Ectodermal cell (in vitro differentiated cells): ENCODE measurements around the gene CAVIN4.

Experiments used
- H3K27ac ChIP-seq: 2 replicates; pipeline ENCODE4 v1.7.0; 2013; ENCODE audit warnings: mild to moderate bottlenecking, low read depth, low read length; ENCODE audit not compliant: insufficient read depth, poor library complexity, severe bottlenecking
- H3K27me3 ChIP-seq: 2 replicates; pipeline ENCODE4 v1.7.0; 2013; ENCODE audit warnings: mild to moderate bottlenecking, low read length; ENCODE audit not compliant: insufficient read depth, control insufficient read depth, poor library complexity, severe bottlenecking
- H3K36me3 ChIP-seq: one replicate; pipeline ENCODE4 v1.7.0; 2013; ENCODE audit warnings: low read length; ENCODE audit not compliant: control insufficient read depth, insufficient read depth
- H3K4me1 ChIP-seq: one replicate; pipeline ENCODE4 v1.7.0; 2013; ENCODE audit warnings: low read length; ENCODE audit not compliant: control insufficient read depth, insufficient read depth
- H3K4me3 ChIP-seq: 2 replicates; pipeline ENCODE4 v1.7.0; 2013; ENCODE audit warnings: low read depth, low read length, control low read depth; ENCODE audit not compliant: insufficient read depth
- H3K9me3 ChIP-seq: 2 replicates; pipeline ENCODE4 v1.7.0; 2013; ENCODE audit warnings: mild to moderate bottlenecking, low read length, moderate library complexity; ENCODE audit not compliant: control insufficient read depth
- WGBS, 2 experiments: methylation state at CpG; one replicate each; pipeline ENCODE4 v1.1.7; 2013; ENCODE audit warnings: missing lambda C conversion rate in 2 of 2; 5-methylcytosine and 5-hydroxymethylcytosine counted together

The CAVIN4 gene

GRCh38 chr9:100602342-100602801 lies 24.5 kb downstream of the CAVIN4 start:
- Histone ChIP-seq H3K9me3 (no peaks in the 10 kb centered on the region), H3K27me3 (peaks cover 8% of the 10 kb centered on the region), H3K4me3 (no peak overlapping the region), H3K27ac (no peak overlapping the region), H3K4me1 (no peaks in the 10 kb centered on the region), H3K36me3 (no peaks in the 10 kb centered on the region)
- 38 to 51% methylated on average over 2 of the region's 2 CpGs for WGBS, 2 experiments

GRCh38 chr9:100605405-100605804 lies 27.5 kb downstream of the CAVIN4 start:
- Histone ChIP-seq H3K36me3 (no peaks in the 10 kb centered on the region), H3K9me3 (no peaks in the 10 kb centered on the region), H3K27me3 (no peaks in the 10 kb centered on the region), H3K4me1 (no peaks in the 10 kb centered on the region), H3K4me3 (no peak overlapping the region), H3K27ac (no peak overlapping the region)
- WGBS, 2 experiments, result 79 to 91% methylated on average over 1 of the region's 1 CpG

GRCh38 chr9:100619194-100619593 lies 41.3 kb downstream of the CAVIN4 start:
- H3K4me3 ChIP-seq, result no peak overlapping the region
- WGBS, 2 experiments, result 62 to 63% methylated on average over 5 of the region's 5 CpGs
- no peaks in the 10 kb centered on the region for H3K36me3 ChIP-seq
- H3K27me3 ChIP-seq, result no peaks in the 10 kb centered on the region
- H3K9me3 ChIP-seq, result no peaks in the 10 kb centered on the region
- H3K27ac ChIP-seq, result no peak overlapping the region
- no peaks in the 10 kb centered on the region for H3K4me1 ChIP-seq

DNA sequence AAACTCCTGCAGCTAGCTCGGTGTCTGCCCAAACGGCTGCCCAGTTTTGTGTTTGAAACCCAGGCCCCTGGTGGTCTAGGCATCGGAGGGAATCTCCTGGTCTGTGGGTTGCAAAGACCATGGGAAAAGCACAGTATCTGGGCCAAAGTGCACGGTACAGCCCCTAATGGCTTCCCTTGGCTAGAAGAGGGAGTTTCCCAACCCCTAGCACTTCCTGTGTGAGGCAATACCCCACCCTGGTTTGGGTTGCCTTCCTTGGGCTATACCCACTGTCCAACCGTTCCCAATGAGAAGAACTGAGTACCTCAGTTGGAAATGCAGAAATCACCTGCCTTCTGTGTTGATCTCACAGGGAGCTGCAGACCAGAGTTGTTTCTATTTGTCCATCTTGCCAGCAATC lies 41.8 kb downstream of the CAVIN4 start:
- Histone ChIP-seq H3K27me3 (no peaks in the 10 kb centered on the region), H3K27ac (no peak overlapping the region), H3K4me3 (no peak overlapping the region), H3K9me3 (no peaks in the 10 kb centered on the region), H3K36me3 (no peaks in the 10 kb centered on the region), H3K4me1 (no peaks in the 10 kb centered on the region)
- WGBS, 2 experiments, result 81 to 85% methylated on average over 5 of the region's 5 CpGs

- H3K4me1 ChIP-seq, result no peaks in the 10 kb centered on the region
- no CpG with 5 or more reads among the region's 1 CpG for WGBS, 2 experiments
- H3K27ac ChIP-seq, result no peak overlapping the region
- H3K4me3 ChIP-seq, result no peak overlapping the region
- H3K9me3 ChIP-seq, result no peaks in the 10 kb centered on the region
- no peaks in the 10 kb centered on the region for H3K27me3 ChIP-seq
- no peaks in the 10 kb centered on the region for H3K36me3 ChIP-seq
Measured at GRCh38 chr9:100623969-100624368, 46.1 kb downstream of the CAVIN4 start.

GRCh38 chr9:100626949-100627348 lies 49.1 kb downstream of the CAVIN4 start:
- Histone ChIP-seq H3K9me3 (no peaks in the 10 kb centered on the region), H3K27ac (no peak overlapping the region), H3K27me3 (no peaks in the 10 kb centered on the region), H3K36me3 (no peaks in the 10 kb centered on the region), H3K4me1 (no peaks in the 10 kb centered on the region), H3K4me3 (no peak overlapping the region)
- WGBS, 2 experiments, result 100% methylated on average over 1 of the region's 1 CpG; no CpG with 5 or more reads in 1 of the 2 experiments

DNA sequence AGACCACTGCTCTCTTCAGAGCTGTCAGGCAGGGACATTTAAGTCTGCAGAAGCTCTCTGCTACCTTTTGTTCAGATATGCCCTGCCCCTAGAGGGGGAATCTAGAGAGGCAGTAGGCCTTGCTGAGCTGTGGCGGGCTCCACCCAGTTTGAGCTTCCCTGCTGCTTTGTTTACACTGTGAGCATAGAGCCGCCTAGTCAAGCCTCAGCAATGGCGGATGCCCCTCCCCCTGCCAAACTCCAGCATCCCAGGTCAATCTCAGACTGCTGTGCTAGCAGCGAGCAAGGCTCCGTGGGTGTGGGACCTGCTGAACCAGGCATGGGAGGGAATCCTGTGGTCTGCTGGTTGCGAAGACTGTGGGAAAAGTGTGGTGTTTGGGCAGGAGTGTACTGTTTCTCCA lies 59.9 kb downstream of the CAVIN4 start:
- no peak overlapping the region for H3K27ac ChIP-seq
- no peaks in the 10 kb centered on the region for H3K27me3 ChIP-seq
- no peaks in the 10 kb centered on the region for H3K36me3 ChIP-seq
- 33 to 39% methylated on average over 6 of the region's 6 CpGs for WGBS, 2 experiments
- no peaks in the 10 kb centered on the region for H3K9me3 ChIP-seq
- no peak overlapping the region for H3K4me3 ChIP-seq
- H3K4me1 ChIP-seq, result peaks cover 15% of the 10 kb centered on the region
